ENCODE data around the gene NEK11. TPM values are rescaled to one million over a fixed set of nuclear protein-coding genes. Genes with fewer than 3 reads are reported as not detected.

NEK11 gene
- total RNA-seq, 4 donors from 2014 or later = 3.5 to 8.6 (median 5.5) TPM

DNA sequence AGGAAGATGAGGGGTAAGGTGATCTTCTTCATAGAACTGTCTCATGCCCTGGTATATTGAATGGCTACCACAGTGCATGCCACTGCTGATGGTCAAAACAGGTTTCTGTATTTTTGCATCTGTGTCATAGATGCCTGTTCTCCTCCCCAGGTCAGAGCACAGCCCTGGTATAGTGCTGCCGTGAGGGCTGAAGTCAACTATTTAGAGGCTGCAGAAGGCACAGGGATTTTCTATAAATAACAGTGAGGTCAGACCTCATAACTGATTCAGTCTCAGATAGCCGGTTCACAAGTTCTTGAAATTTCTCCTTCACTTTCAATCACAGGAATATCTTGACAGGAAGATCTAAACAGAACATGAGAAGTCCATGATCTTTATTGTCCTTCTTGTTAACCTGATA is 255.7 kb downstream of the NEK11 start:
- TF ChIP-seq POLR2A (IDR thresholded peaks at IDR 0.05) = no peak
- Histone ChIP-seq H3K27me3 (no peaks in the 10 kb centered on the region), H3K9me3 (no peaks in the 10 kb centered on the region), H3K4me3 (no peak overlapping the region), H3K4me1 (no peaks in the 10 kb centered on the region), H3K36me3 (no peaks in the 10 kb centered on the region), H3K27ac (no peak overlapping the region)
- no peak for DNase-seq

DNA sequence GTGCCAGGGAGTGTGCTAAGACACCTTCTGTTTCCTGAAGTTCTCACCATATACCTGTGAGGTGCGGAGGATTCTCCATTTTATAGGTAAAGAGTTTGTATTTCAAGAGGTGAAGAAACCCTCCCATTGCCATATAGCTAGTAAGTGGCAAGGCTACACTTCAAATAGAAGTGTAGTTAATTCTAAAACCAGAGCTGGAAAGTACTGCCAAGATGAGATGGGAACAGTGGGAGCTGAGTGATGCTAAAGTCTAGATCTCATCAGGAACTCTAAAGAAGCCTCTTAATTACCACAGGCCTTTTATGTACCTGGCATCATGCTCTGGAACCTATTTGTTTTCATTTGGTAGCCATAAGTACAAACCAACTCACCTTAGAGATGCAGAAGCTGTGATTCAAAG is 256.3 kb downstream of the NEK11 start:
- Histone ChIP-seq H3K36me3 (no peaks in the 10 kb centered on the region), H3K4me1 (no peaks in the 10 kb centered on the region), H3K27me3 (no peaks in the 10 kb centered on the region), H3K4me3 (no peak overlapping the region), H3K27ac (no peak overlapping the region), H3K9me3 (no peaks in the 10 kb centered on the region)
- no peak for TF ChIP-seq POLR2A (IDR thresholded peaks at IDR 0.05)
- TF ChIP-seq, protein P1, sequence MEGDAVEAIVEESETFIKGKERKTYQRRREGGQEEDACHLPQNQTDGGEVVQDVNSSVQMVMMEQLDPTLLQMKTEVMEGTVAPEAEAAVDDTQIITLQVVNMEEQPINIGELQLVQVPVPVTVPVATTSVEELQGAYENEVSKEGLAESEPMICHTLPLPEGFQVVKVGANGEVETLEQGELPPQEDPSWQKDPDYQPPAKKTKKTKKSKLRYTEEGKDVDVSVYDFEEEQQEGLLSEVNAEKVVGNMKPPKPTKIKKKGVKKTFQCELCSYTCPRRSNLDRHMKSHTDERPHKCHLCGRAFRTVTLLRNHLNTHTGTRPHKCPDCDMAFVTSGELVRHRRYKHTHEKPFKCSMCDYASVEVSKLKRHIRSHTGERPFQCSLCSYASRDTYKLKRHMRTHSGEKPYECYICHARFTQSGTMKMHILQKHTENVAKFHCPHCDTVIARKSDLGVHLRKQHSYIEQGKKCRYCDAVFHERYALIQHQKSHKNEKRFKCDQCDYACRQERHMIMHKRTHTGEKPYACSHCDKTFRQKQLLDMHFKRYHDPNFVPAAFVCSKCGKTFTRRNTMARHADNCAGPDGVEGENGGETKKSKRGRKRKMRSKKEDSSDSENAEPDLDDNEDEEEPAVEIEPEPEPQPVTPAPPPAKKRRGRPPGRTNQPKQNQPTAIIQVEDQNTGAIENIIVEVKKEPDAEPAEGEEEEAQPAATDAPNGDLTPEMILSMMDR (IDR thresholded peaks at IDR 0.05) = no peak
- DNase-seq = no peak

DNA sequence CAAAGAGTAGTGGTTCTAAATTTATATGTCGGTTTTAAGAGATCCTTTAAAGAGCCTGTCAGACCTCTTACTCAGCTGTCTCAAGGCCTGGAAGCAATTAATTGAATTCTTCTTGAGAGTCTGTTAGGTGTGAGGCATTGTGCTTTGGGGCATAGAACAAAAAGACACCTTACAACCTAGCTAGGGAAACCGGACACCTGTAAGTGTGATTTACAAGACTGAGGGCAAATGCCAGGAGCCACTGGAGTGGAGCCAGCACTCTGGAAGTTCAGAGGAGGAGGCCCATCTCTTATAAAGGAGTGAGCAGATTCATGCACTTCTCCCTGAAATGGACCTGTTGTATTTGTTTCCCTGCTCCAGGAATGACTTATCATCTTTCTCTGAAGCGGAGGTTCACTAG is 257.2 kb downstream of the NEK11 start:
- Histone ChIP-seq H3K27ac (no peak overlapping the region), H3K36me3 (no peaks in the 10 kb centered on the region), H3K4me1 (no peaks in the 10 kb centered on the region), H3K27me3 (no peaks in the 10 kb centered on the region), H3K4me3 (no peak overlapping the region), H3K9me3 (no peaks in the 10 kb centered on the region)
- DNase-seq = no peak
- TF ChIP-seq, protein P1 (IDR thresholded peaks at IDR 0.05) = no peak
- TF ChIP-seq POLR2A (IDR thresholded peaks at IDR 0.05) = no peak

DNA sequence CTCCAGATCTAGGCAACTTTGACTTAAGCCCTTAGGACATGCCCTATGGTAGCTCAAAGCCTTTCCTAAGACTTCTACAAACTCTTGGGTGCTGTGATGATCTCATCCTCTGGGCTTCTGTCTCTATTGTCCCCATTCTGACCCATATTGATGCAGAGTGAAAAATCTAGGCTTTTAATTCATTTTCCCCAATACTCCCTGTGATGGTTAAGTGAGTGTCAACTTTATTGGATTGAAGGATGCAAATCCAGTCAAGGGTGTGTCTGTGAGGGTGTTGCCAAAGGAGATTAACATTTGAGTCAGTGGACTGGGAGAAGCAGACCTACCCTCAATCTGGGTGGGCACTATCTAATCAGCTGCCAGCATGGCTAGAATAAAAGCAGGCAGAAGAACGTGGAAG is 257.6 kb downstream of the NEK11 start:
- no peaks in the 10 kb centered on the region for H3K27me3 ChIP-seq
- H3K36me3 ChIP-seq = no peaks in the 10 kb centered on the region
- DNase-seq = no peak
- H3K4me3 ChIP-seq = no peak overlapping the region
- H3K9me3 ChIP-seq = no peaks in the 10 kb centered on the region
- H3K27ac ChIP-seq = no peak overlapping the region
- TF ChIP-seq, protein P1 (IDR thresholded peaks at IDR 0.05) = no peak
- TF ChIP-seq POLR2A (IDR thresholded peaks at IDR 0.05) = no peak
- H3K4me1 ChIP-seq = no peaks in the 10 kb centered on the region

DNA sequence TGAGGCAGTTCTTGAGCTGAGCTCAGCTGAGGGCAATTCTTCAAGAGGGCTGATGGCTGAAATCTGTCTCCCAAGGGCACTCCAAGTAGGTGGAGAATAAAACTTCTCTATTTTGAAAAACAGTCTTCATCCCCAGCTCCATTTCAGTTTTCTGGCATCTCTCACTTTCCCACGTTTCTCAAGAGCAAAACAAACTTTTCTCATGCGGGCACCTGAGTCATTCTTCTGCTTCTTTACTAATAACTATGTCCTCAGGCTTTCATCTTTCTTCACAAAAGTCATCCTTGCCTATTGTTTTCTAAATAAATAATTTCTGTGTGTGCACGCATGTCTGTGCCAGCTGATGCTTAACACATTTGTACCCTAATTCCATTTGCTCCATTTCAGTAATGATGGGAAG is 258.8 kb downstream of the NEK11 start:
- H3K27me3 ChIP-seq = no peaks in the 10 kb centered on the region
- no peaks in the 10 kb centered on the region for H3K9me3 ChIP-seq
- no peak overlapping the region for H3K27ac ChIP-seq
- H3K4me3 ChIP-seq = no peak overlapping the region
- TF ChIP-seq POLR2A (IDR thresholded peaks at IDR 0.05) = no peak
- TF ChIP-seq, protein P1 (IDR thresholded peaks at IDR 0.05) = no peak
- H3K36me3 ChIP-seq = no peaks in the 10 kb centered on the region
- no peak for DNase-seq
- H3K4me1 ChIP-seq = no peaks in the 10 kb centered on the region

DNA sequence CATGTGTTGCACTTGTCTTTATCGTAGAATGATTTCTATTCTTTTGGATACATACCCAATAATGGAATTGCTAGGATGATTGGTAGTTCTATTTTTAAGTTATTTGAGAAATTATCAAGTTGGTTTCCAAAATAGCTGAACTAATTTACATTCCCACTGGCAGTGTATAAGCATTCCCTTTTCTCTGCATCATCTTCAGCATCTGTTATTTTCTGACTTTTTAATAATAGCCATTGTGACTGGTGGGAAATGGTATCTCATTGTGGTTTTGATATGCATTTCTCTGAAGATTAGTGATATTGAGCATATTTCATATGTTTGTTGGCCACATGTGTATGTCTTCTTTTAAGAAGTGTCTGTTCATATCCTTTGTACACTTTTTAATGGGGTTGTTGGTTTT is 273.2 kb downstream of the NEK11 start:
- Histone ChIP-seq H3K4me1 (no peaks in the 10 kb centered on the region), H3K27ac (no peak overlapping the region), H3K27me3 (no peaks in the 10 kb centered on the region), H3K4me3 (no peak overlapping the region), H3K36me3 (no peaks in the 10 kb centered on the region), H3K9me3 (no peaks in the 10 kb centered on the region)
- no peak for DNase-seq
- no peak for TF ChIP-seq POLR2A (IDR thresholded peaks at IDR 0.05)
- TF ChIP-seq, protein P1 (IDR thresholded peaks at IDR 0.05) = no peak

Measured in Peyer's patch (tissue), 4 donors.